Inflammatory macrophage treated with lipopolysaccharide for 1 hour (primary cell): ENCODE measurements around the gene COL8A1.

ENCODE experiments used
- DNase-seq, 2 donors: peaks; one replicate each; pipeline ENCODE4 v3.0.0-alpha.2; 2020 to 2022

COL8A1 gene

GRCh38 chr3:99678023-99678422 is 39.6 kb downstream of the COL8A1 start:
- no peak for DNase-seq

- DNase-seq, result no peak
Measured at GRCh38 chr3:99678896-99679295, 40.5 kb downstream of the COL8A1 start.

- DNase-seq, result no peak
Measured at GRCh38 chr3:99681512-99681911, 43.1 kb downstream of the COL8A1 start.

GRCh38 chr3:99681976-99682375 is 43.6 kb downstream of the COL8A1 start:
- no peak for DNase-seq

- DNase-seq, result no peak
Measured at GRCh38 chr3:99683465-99683864, 45.1 kb downstream of the COL8A1 start.

- DNase-seq, result no peak
Measured at GRCh38 chr3:99683876-99684275, 45.5 kb downstream of the COL8A1 start.

GRCh38 chr3:99684644-99685043 is 46.2 kb downstream of the COL8A1 start:
- DNase-seq, result no peak

GRCh38 chr3:99686469-99686868 is 48.1 kb downstream of the COL8A1 start:
- no peak for DNase-seq

- peak; percentile 5 to 52 for DNase-seq
Measured at GRCh38 chr3:99686955-99687612, 48.7 kb downstream of the COL8A1 start.

GRCh38 chr3:99690761-99691369 is 52.5 kb downstream of the COL8A1 start:
- DNase-seq, result no peak

GRCh38 chr3:99693636-99694035 is 55.2 kb downstream of the COL8A1 start:
- no peak for DNase-seq

- DNase-seq, result no peak
Measured at GRCh38 chr3:99696497-99696896, 58.1 kb downstream of the COL8A1 start.

- no peak for DNase-seq
Measured at GRCh38 chr3:99697250-99697649, 58.9 kb downstream of the COL8A1 start.

GRCh38 chr3:99698932-99699331 is 60.5 kb downstream of the COL8A1 start:
- no peak for DNase-seq

GRCh38 chr3:99699841-99700240 is 61.4 kb downstream of the COL8A1 start:
- no peak for DNase-seq

GRCh38 chr3:99700631-99701268 is 62.4 kb downstream of the COL8A1 start:
- DNase-seq, result no peak

- DNase-seq, result no peak
Measured at GRCh38 chr3:99702953-99703943, 64.9 kb downstream of the COL8A1 start.

GRCh38 chr3:99704417-99704816 is 66.0 kb downstream of the COL8A1 start:
- DNase-seq, result no peak

GRCh38 chr3:99706410-99706809 is 68.0 kb downstream of the COL8A1 start:
- DNase-seq, result no peak

- DNase-seq, result no peak
Measured at GRCh38 chr3:99708207-99708745, 69.9 kb downstream of the COL8A1 start.

GRCh38 chr3:99709686-99710085 is 71.3 kb downstream of the COL8A1 start:
- no peak for DNase-seq

- DNase-seq, result no peak
Measured at GRCh38 chr3:99710094-99710493, 71.7 kb downstream of the COL8A1 start.

GRCh38 chr3:99711351-99711750 is 73.0 kb downstream of the COL8A1 start:
- no peak for DNase-seq
